Measurements from ENCODE around the gene FCMR.

DNA sequence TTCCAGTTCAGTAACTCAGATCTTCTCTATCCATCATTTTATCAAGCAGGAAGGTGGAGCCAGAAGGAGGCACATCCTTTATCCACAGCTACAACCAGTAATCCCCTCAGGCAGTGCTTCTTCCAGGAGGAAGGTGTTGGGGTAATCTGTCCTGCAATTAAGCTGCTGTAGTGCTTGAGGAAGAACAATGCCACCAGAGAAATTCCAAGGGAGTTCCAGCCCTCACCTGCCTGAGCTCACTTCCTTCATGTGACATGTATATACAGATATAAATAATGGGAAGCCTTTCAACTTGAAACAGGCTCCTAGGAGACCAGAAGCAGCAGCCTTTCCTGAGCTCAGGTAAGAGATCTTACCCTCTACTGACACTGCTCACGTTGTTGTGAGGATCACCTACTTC lies 58.5 kb downstream of the FCMR start:
- TF ChIP-seq, protein P1, sequence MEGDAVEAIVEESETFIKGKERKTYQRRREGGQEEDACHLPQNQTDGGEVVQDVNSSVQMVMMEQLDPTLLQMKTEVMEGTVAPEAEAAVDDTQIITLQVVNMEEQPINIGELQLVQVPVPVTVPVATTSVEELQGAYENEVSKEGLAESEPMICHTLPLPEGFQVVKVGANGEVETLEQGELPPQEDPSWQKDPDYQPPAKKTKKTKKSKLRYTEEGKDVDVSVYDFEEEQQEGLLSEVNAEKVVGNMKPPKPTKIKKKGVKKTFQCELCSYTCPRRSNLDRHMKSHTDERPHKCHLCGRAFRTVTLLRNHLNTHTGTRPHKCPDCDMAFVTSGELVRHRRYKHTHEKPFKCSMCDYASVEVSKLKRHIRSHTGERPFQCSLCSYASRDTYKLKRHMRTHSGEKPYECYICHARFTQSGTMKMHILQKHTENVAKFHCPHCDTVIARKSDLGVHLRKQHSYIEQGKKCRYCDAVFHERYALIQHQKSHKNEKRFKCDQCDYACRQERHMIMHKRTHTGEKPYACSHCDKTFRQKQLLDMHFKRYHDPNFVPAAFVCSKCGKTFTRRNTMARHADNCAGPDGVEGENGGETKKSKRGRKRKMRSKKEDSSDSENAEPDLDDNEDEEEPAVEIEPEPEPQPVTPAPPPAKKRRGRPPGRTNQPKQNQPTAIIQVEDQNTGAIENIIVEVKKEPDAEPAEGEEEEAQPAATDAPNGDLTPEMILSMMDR (IDR thresholded peaks at IDR 0.05 in 2 of 3, conservative IDR thresholded peaks at IDR 0.05 in 1 of 3; ENCODE audit: control insufficient read depth in 2 of 3, extremely low read depth in 1 of 3, insufficient read depth in 1 of 3, low read depth in 3 of 3, low read length in 3 of 3): no peak
- TF ChIP-seq POLR2A (IDR thresholded peaks at IDR 0.05; ENCODE audit: low read depth, low read length) (no peak), MXI1 (IDR thresholded peaks at IDR 0.05; ENCODE audit: low read depth, low read length) (no peak)

Measured in GM12878 (cell line).